ENCODE measurements around the gene CACNA1S.
A peak's percentile ranks its signal among the peaks of the same experiment; 100 is the strongest.

- TF ChIP-seq, protein P1, sequence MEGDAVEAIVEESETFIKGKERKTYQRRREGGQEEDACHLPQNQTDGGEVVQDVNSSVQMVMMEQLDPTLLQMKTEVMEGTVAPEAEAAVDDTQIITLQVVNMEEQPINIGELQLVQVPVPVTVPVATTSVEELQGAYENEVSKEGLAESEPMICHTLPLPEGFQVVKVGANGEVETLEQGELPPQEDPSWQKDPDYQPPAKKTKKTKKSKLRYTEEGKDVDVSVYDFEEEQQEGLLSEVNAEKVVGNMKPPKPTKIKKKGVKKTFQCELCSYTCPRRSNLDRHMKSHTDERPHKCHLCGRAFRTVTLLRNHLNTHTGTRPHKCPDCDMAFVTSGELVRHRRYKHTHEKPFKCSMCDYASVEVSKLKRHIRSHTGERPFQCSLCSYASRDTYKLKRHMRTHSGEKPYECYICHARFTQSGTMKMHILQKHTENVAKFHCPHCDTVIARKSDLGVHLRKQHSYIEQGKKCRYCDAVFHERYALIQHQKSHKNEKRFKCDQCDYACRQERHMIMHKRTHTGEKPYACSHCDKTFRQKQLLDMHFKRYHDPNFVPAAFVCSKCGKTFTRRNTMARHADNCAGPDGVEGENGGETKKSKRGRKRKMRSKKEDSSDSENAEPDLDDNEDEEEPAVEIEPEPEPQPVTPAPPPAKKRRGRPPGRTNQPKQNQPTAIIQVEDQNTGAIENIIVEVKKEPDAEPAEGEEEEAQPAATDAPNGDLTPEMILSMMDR (IDR thresholded peaks at IDR 0.05; ENCODE audit: control extremely low read depth in 1 of 3, insufficient read depth in 1 of 3, low read depth in 1 of 3, low read length in 3 of 3), result peak; percentile 45 to 57 (median 48)
- TF ChIP-seq RNF2 (IDR thresholded peaks at IDR 0.05; ENCODE audit: borderline replicate concordance, low read depth, low read length, missing control alignments, poor library complexity, severe bottlenecking) (no peak), SIN3A (conservative IDR thresholded peaks at IDR 0.05 in 1 of 2, IDR thresholded peaks at IDR 0.05 in 1 of 2; ENCODE audit: low read depth in 1 of 2, low read length in 2 of 2) (no peak), KDM1A (IDR thresholded peaks at IDR 0.05; ENCODE audit: borderline replicate concordance, low read length) (peak; percentile 35; the same call in 1 of the 2 replicates)
Observed at GRCh38 chr1:201020721-201021629, 91.3 kb downstream of the CACNA1S start.

Data from H1 (cell line).